Stimulated activated CD8-positive, alpha-beta memory T cell treated with anti-CD3 and anti-CD28 coated beads, Interleukin-15, amount 100 ng/mL, for 1 hour (primary cell): ENCODE data around the gene GPR148.
"Not testable (repeated sequence)": the region's sequence is repeated elsewhere in the genome, so short reads cannot be mapped to it uniquely, and the experiment has no call there.

Experiments used
- DNase-seq: peaks from one replicate; pipeline ENCODE4 v3.0.0-alpha.2; 2020; ENCODE audit warnings: low read depth

GPR148 gene

GRCh38 chr2:130728549-130729316 is at the start of gene GPR148:
TSS of gene GPR148 (plus strand) at chr2:130729070. CDS start at chr2:130729152, 82 bp downstream.
- no peak for DNase-seq

GRCh38 chr2:130692041-130692770 is 36.7 kb upstream of the GPR148 start:
- not testable (repeated sequence) for DNase-seq

- DNase-seq = not testable (repeated sequence)
Observed at GRCh38 chr2:130693474-130693873, 35.4 kb upstream of the GPR148 start.

GRCh38 chr2:130703250-130703649 is 25.6 kb upstream of the GPR148 start:
- not testable (repeated sequence) for DNase-seq

- DNase-seq = not testable (repeated sequence)
Observed at GRCh38 chr2:130714795-130715194, 14.1 kb upstream of the GPR148 start.

GRCh38 chr2:130720036-130720435 is 8.8 kb upstream of the GPR148 start:
- no peak for DNase-seq

- no peak for DNase-seq
Observed at GRCh38 chr2:130720528-130720927, 8.3 kb upstream of the GPR148 start.

GRCh38 chr2:130724455-130724854 is 4.4 kb upstream of the GPR148 start:
- DNase-seq = no peak

- DNase-seq = no peak
Observed at GRCh38 chr2:130726614-130727180, 2.2 kb upstream of the GPR148 start.

- DNase-seq = peak; percentile 80
Observed at GRCh38 chr2:130727286-130727924, 1.5 kb upstream of the GPR148 start.

GRCh38 chr2:130728007-130728454 is 839 bp upstream of the GPR148 start:
- DNase-seq = no peak

- no peak for DNase-seq
Observed at GRCh38 chr2:130729322-130730299, 741 bp downstream of the GPR148 start.

- not testable (repeated sequence) for DNase-seq
Observed at GRCh38 chr2:130732257-130732656, 3.4 kb downstream of the GPR148 start.

GRCh38 chr2:130735200-130735599 is 6.3 kb downstream of the GPR148 start:
- DNase-seq = no peak

- DNase-seq = no peak
Observed at GRCh38 chr2:130736487-130736886, 7.6 kb downstream of the GPR148 start.

GRCh38 chr2:130737592-130737991 is 8.7 kb downstream of the GPR148 start:
- no peak for DNase-seq

GRCh38 chr2:130740671-130741070 is 11.8 kb downstream of the GPR148 start:
- no peak for DNase-seq

- DNase-seq = no peak
Observed at GRCh38 chr2:130743278-130743677, 14.4 kb downstream of the GPR148 start.

GRCh38 chr2:130744287-130745117 is 15.6 kb downstream of the GPR148 start:
- DNase-seq = no peak

GRCh38 chr2:130749078-130749477 is 20.2 kb downstream of the GPR148 start:
- DNase-seq = no peak
